A549 (cell line): ENCODE results near the gene ANKS6.

Source experiments
- CBX8 ChIP-seq: fragments of 200-600 bp; sonication (generic); IDR thresholded peaks from 2 replicates; pipeline ENCODE4 v1.6.1; 2016
- CTCF ChIP-seq: fragments of >200 bp; sonication (Bioruptor Twin); formaldehyde crosslinking; IDR thresholded peaks from 3 replicates; pipeline ENCODE4 v1.5.1; 2016
- HOXA7 ChIP-seq: fragments of 250-450 bp; sonication (Bioruptor Pico); IDR thresholded peaks from 2 replicates; pipeline ENCODE4 v1.5.0; 2020; ENCODE audit warnings: mild to moderate bottlenecking, moderate library complexity
- MAFK ChIP-seq: fragments of 450-650 bp; IDR thresholded peaks from 2 replicates; pipeline ENCODE4 v1.6.1; 2014; ENCODE audit not compliant: partially characterized antibody
- MAZ ChIP-seq: fragments of 150-350 bp; IDR thresholded peaks from 2 replicates; pipeline ENCODE4 v1.6.1; 2014; ENCODE audit warnings: antibody characterized with exemption, low read depth, low read length, borderline replicate concordance
- POLR2A ChIP-seq: IDR thresholded peaks from 2 replicates; pipeline ENCODE4 v1.6.1; 2012; ENCODE audit warnings: mild to moderate bottlenecking, low read length
- RCOR1 ChIP-seq: fragments of 150-350 bp; IDR thresholded peaks from 2 replicates; pipeline ENCODE4 v1.6.1; 2014; ENCODE audit warnings: antibody characterized with exemption, low read length, low read depth

GRCh38 chr9:98778251-98778650 is 18.1 kb downstream of the ANKS6 start:
- TF ChIP-seq CTCF: no peak
- no peak for TF ChIP-seq HOXA7
- TF ChIP-seq POLR2A: no peak
- no peak for TF ChIP-seq MAZ
- no peak for TF ChIP-seq CBX8
- TF ChIP-seq MAFK: no peak
- TF ChIP-seq RCOR1: no peak
